ENCODE results near the gene MDM1. TPM values are rescaled to one million over a fixed set of nuclear protein-coding genes. Genes with fewer than 3 reads are reported as not detected.
A peak's percentile ranks its signal among the peaks of the same experiment; 100 is the strongest.

The MDM1 gene
- total and polyA plus RNA-seq, 2 of the 13 experiments (the other 11 are each of a cell fraction or from before 2014, with no cell fraction given) = 4.6 to 15.2 TPM

DNA sequence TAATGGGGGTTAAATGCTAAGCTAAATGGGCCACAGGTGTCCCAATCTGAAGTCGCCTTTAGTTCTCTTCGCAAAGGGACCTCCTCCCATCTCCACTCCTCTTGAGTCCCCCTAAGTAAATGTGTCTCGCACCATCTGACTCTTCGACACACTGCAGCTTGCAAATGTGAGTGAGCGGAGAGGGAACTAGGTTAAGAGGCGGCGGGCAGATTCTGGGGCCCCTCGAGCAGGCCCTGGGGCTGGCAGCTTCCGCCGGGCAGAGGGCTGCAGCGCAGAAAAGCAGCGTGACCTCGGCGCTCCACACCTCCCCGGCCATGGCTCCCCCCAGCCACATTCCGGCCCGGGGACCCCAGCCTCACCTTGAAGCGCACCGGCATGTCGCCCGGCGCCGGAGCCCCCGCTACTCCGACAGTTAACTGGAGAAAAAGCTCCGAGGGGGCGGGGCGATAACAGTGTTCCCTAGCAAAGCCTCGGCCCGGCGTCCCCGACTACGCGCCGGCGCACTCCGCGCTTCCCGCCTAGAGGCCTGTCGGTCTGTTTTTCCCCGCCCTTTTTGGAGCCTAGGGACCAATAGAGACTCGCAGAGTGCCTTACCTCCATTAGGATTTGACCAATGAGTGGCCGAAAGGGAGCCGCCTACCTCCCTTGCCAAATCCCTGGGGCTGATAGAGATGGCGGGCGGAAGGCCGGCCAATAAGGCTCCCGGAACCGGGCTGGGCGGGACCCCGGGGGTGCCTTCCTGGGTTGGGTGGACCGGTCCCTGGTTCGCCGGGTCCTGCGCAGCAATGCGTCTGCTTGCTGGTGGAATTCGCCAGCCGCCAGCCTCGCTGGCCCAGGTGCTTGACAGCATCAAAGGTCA lies at the start of gene MDM1 (continued):
- no peak for TF ChIP-seq FOXA1 (IDR thresholded peaks at IDR 0.05)
- TF ChIP-seq FOXA1 (CRISPR knock-in tag; IDR thresholded peaks at IDR 0.05) = no peak
- no peak for TF ChIP-seq ZNF772 (CRISPR knock-in tag; IDR thresholded peaks at IDR 0.05)
- TF ChIP-seq MEF2D (CRISPR knock-in tag; IDR thresholded peaks at IDR 0.05) = no peak
- TF ChIP-seq ZNF75D (CRISPR knock-in tag; IDR thresholded peaks at IDR 0.05; ENCODE audit: borderline replicate concordance) = no peak
- 0 out of 2 replicates have a peak, but pooled peaks have one; percentile 13 for TF ChIP-seq ZNF441 (CRISPR knock-in tag; IDR thresholded peaks at IDR 0.05; ENCODE audit: borderline replicate concordance)
- TF ChIP-seq, protein P1, sequence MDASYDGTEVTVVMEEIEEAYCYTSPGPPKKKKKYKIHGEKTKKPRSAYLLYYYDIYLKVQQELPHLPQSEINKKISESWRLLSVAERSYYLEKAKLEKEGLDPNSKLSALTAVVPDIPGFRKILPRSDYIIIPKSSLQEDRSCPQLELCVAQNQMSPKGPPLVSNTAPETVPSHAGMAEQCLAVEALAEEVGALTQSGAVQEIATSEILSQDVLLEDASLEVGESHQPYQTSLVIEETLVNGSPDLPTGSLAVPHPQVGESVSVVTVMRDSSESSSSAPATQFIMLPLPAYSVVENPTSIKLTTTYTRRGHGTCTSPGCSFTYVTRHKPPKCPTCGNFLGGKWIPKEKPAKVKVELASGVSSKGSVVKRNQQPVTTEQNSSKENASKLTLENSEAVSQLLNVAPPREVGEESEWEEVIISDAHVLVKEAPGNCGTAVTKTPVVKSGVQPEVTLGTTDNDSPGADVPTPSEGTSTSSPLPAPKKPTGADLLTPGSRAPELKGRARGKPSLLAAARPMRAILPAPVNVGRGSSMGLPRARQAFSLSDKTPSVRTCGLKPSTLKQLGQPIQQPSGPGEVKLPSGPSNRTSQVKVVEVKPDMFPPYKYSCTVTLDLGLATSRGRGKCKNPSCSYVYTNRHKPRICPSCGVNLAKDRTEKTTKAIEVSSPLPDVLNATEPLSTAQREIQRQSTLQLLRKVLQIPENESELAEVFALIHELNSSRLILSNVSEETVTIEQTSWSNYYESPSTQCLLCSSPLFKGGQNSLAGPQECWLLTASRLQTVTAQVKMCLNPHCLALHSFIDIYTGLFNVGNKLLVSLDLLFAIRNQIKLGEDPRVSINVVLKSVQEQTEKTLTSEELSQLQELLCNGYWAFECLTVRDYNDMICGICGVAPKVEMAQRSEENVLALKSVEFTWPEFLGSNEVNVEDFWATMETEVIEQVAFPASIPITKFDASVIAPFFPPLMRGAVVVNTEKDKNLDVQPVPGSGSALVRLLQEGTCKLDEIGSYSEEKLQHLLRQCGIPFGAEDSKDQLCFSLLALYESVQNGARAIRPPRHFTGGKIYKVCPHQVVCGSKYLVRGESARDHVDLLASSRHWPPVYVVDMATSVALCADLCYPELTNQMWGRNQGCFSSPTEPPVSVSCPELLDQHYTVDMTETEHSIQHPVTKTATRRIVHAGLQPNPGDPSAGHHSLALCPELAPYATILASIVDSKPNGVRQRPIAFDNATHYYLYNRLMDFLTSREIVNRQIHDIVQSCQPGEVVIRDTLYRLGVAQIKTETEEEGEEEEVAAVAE (CRISPR knock-in tag; IDR thresholded peaks at IDR 0.05; ENCODE audit: borderline replicate concordance) = peak; percentile 92
- TF ChIP-seq FLYWCH1 (CRISPR knock-in tag; IDR thresholded peaks at IDR 0.05) = no peak
- no peak for TF ChIP-seq ZNF484 (CRISPR knock-in tag; IDR thresholded peaks at IDR 0.05; ENCODE audit: borderline replicate concordance, low read depth)
- no peak for TF ChIP-seq NR2F6 (IDR thresholded peaks at IDR 0.05)
- no peak for TF ChIP-seq NR2F6 (CRISPR knock-in tag; IDR thresholded peaks at IDR 0.05)
- TF ChIP-seq JARID2 (CRISPR knock-in tag; IDR thresholded peaks at IDR 0.05; ENCODE audit: insufficient replicate concordance) = no peak
- TF ChIP-seq ISX (CRISPR knock-in tag; conservative IDR thresholded peaks at IDR 0.05) = no peak
- TF ChIP-seq, protein P2, sequence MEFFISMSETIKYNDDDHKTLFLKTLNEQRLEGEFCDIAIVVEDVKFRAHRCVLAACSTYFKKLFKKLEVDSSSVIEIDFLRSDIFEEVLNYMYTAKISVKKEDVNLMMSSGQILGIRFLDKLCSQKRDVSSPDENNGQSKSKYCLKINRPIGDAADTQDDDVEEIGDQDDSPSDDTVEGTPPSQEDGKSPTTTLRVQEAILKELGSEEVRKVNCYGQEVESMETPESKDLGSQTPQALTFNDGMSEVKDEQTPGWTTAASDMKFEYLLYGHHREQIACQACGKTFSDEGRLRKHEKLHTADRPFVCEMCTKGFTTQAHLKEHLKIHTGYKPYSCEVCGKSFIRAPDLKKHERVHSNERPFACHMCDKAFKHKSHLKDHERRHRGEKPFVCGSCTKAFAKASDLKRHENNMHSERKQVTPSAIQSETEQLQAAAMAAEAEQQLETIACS (CRISPR knock-in tag; IDR thresholded peaks at IDR 0.05) = no peak
- TF ChIP-seq, protein P3, sequence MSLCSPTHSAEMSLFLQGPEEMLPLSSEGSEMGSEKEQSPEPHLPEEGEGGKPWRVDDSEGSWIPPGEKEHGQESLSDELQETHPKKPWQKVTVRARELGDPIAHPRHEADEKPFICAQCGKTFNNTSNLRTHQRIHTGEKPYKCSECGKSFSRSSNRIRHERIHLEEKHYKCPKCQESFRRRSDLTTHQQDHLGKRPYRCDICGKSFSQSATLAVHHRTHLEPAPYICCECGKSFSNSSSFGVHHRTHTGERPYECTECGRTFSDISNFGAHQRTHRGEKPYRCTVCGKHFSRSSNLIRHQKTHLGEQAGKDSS (CRISPR knock-in tag; IDR thresholded peaks at IDR 0.05; ENCODE audit: borderline replicate concordance, low read depth) = no peak
- TF ChIP-seq ZNF224 (CRISPR knock-in tag; IDR thresholded peaks at IDR 0.05) = no peak
- no peak for TF ChIP-seq ZNF564 (CRISPR knock-in tag; IDR thresholded peaks at IDR 0.05)
- TF ChIP-seq AGO2 (optimal IDR thresholded peaks at IDR 0.05; ENCODE audit: low read depth, low read length) = no peak
- no peak for TF ChIP-seq ZNF17 (CRISPR knock-in tag; IDR thresholded peaks at IDR 0.05)
- peak; percentile 86 for TF ChIP-seq ZMYM4 (CRISPR knock-in tag; IDR thresholded peaks at IDR 0.05)
